GM12872 (cell line): ENCODE measurements around the gene F2.

Source experiments
- TF ChIP-seq, protein P1 (sequence below): IDR thresholded peaks from 3 replicates; pipeline ENCODE4 v1.5.1; 2011; ENCODE audit warnings: low read depth, mild to moderate bottlenecking, low read length, moderate library complexity; ENCODE audit not compliant: insufficient read depth

F2 gene

GRCh38 chr11:46675949-46676348 is 43.1 kb upstream of the F2 start:
- TF ChIP-seq, protein P1, sequence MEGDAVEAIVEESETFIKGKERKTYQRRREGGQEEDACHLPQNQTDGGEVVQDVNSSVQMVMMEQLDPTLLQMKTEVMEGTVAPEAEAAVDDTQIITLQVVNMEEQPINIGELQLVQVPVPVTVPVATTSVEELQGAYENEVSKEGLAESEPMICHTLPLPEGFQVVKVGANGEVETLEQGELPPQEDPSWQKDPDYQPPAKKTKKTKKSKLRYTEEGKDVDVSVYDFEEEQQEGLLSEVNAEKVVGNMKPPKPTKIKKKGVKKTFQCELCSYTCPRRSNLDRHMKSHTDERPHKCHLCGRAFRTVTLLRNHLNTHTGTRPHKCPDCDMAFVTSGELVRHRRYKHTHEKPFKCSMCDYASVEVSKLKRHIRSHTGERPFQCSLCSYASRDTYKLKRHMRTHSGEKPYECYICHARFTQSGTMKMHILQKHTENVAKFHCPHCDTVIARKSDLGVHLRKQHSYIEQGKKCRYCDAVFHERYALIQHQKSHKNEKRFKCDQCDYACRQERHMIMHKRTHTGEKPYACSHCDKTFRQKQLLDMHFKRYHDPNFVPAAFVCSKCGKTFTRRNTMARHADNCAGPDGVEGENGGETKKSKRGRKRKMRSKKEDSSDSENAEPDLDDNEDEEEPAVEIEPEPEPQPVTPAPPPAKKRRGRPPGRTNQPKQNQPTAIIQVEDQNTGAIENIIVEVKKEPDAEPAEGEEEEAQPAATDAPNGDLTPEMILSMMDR, result no peak

- TF ChIP-seq, protein P1, result no peak
Measured at GRCh38 chr11:46676436-46677158, 42.4 kb upstream of the F2 start.

GRCh38 chr11:46677169-46677568 is 41.8 kb upstream of the F2 start:
- TF ChIP-seq, protein P1, result no peak

- TF ChIP-seq, protein P1, result no peak
Measured at GRCh38 chr11:46677991-46678740, 40.8 kb upstream of the F2 start.

- TF ChIP-seq, protein P1, result no peak
Measured at GRCh38 chr11:46678741-46679130, 40.3 kb upstream of the F2 start.

- TF ChIP-seq, protein P1, result no peak
Measured at GRCh38 chr11:46679241-46680163, 39.5 kb upstream of the F2 start.
